GM10847 (cell line): ENCODE results near the gene WDTC1.

Experiments used
- POLR2A ChIP-seq: IDR thresholded peaks from 2 replicates; pipeline ENCODE4 v1.6.1; 2011; ENCODE audit not compliant: insufficient read length; ENCODE audit errors: extremely low read depth

The WDTC1 gene

GRCh38 chr1:27253596-27253995, 19.2 kb downstream of the WDTC1 start:
- no peak for TF ChIP-seq POLR2A

- TF ChIP-seq POLR2A, result no peak
Measured at GRCh38 chr1:27255136-27255535, 20.7 kb downstream of the WDTC1 start.

- TF ChIP-seq POLR2A, result no peak
Measured at GRCh38 chr1:27257155-27257554, 22.7 kb downstream of the WDTC1 start.

DNA sequence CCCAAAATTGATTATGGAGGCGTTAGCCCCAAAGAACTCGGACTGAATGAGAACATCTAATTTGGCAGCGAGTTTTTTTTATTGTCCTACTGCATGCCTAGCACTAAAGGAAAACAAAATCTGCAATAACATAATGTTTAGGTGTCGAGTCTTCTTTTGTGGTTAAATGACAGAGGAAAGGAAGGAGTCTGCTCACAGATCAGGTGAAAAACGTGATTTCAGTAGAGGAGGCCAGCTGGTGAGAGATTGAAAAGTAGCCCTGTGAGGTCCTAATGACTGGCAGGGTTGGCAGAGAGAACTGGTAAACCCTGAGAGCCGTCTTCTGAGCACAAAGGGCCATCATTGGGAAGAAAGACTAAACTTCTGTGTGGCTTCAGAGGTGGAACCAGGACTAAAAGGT, 24.2 kb downstream of the WDTC1 start:
- no peak for TF ChIP-seq POLR2A

DNA sequence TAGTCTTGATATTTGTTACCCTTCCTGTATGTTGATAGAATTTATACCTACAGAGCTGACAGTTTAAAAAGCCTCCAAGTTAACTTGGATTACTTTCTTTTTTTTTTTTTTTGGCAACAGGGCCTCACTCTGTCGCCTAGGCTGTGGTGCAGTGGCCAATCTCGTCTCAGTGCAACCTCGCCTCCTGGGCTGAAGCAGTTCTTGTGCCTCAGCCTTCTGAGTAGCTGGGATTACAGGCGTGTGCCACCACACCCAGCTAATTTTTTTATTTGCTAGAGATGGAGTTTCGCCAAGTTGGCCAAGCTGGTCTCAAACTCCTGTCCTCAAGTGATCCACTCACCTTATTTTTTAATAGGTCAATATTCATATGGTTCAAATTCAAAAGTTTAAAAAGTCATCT, 32.7 kb downstream of the WDTC1 start:
- no peak for TF ChIP-seq POLR2A

GRCh38 chr1:27269276-27269675, 34.8 kb downstream of the WDTC1 start:
- no peak for TF ChIP-seq POLR2A

DNA sequence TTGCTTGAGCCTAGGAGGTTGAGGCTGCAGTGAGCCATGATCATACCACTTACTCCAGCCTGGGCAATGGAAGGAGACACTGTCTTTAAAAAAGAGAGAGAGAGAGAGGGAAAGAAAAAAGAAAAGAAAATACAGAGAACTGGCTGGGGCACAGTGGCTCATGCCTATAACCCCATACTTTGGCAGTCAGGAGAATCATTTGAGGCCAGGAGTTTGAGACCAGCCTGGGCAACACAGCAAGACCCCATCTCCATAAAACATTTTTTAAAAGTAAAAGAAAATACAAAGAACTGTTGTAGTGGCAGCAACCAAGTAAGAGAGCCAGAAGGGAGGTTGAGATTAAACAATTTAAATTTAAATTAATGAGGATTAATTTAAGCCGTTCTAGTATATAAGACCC, 39.8 kb downstream of the WDTC1 start:
- TF ChIP-seq POLR2A, result no peak

DNA sequence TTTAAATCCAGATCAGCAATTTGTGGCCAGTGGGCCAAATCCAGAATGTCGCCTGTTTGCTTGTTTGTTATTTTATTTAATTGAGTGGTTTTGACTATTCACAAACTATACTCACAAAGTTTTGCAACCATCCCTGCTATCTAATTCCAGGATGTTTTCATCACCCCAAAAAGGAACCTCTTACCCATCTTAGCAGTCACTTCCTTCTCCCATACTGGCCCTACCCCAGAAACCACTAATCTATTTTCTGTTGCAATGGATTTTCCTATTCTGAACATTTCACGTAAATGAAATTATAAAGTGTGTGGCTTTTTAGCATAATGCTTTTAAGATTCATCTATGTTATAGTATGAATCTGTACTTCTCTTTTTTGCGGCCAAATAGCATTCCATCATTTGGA, 41.3 kb downstream of the WDTC1 start:
- no peak for TF ChIP-seq POLR2A

- TF ChIP-seq POLR2A, result no peak
Measured at GRCh38 chr1:27284425-27285273, 50.2 kb downstream of the WDTC1 start.

- TF ChIP-seq POLR2A, result no peak
Measured at GRCh38 chr1:27285274-27285660, 50.8 kb downstream of the WDTC1 start.

DNA sequence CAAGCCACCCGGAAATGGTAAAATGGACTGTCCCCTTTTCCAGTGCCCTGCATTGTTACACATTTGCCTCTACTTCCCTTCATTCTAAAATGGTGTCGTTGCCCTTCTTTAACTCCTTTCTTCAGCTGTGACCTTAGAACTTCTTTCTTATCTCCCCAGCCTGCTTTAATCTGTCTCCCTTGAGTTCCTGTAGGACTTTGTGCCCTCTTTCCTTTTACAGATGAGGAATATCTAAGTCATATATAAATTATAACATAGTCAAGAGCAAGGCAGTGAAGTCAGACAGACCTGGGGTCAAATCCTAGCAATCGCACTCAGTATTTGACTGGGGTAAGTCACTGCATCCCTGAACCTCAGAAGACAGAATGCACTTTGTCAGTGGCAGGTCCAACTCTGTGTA, 56.1 kb downstream of the WDTC1 start:
- no peak for TF ChIP-seq POLR2A

GRCh38 chr1:27292106-27292505, 57.7 kb downstream of the WDTC1 start:
- TF ChIP-seq POLR2A, result no peak

DNA sequence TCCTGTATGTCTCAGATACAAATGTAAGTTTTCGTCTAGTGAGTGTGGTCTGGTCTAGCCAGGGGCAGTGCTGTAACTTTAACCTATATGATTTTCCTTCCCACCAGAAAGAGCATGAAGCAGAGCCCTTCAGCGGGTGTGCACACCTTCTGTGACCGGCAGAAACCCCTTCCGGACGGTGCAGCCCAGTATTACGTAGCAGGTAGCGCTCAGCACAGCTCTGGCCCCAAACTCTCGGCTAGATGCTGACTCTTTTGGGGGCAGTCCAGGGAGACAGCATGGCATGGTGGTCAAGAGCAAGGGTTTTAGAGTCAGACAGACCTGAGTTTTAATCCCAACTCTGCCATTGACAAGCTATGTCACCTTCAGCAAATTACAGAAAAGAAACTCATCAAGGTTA, 59.5 kb downstream of the WDTC1 start:
- TF ChIP-seq POLR2A, result no peak

DNA sequence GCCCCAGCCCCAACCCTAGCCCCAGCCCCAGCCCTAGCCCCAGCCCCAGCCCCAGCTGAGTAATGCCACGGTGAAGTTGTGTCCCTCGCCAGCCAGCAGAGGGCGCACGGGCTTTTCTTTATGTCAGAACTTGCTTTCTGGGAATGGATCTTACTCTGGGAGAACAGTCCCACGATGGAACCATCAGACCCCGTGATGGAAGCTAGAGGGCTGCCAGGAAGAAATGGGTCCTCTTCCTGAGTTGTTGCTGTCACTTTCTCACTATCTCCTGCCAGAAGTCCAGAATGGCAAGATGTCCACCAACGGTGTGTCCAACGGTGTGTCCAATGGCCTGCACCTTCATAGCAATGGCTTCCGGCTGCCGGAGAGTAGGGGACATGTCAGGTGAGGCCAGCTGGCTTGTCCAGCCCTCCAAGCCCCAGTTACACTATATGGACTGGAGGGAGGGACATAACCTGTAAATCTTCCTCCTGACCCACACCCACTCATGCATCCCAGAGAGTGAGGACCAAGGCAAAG, 62.4 kb downstream of the WDTC1 start:
- no peak for TF ChIP-seq POLR2A

DNA sequence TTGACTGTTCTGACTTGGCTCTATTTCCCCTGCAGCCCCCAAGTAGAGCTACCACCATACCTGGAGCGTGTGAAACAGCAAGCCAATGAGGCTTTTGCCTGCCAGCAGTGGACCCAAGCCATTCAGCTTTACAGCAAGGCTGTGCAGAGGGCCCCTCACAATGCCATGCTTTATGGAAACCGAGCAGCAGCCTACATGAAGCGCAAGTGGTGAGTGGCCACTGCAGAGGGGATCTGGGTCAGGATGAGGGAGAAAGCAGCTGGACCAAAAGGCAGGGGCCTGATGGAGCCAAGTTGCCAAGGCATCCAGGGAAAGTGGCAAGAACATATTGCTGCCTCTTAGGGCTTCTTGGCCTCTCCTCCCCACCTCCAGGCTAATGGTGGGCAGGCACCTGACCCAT, 63.5 kb downstream of the WDTC1 start:
- no peak for TF ChIP-seq POLR2A

DNA sequence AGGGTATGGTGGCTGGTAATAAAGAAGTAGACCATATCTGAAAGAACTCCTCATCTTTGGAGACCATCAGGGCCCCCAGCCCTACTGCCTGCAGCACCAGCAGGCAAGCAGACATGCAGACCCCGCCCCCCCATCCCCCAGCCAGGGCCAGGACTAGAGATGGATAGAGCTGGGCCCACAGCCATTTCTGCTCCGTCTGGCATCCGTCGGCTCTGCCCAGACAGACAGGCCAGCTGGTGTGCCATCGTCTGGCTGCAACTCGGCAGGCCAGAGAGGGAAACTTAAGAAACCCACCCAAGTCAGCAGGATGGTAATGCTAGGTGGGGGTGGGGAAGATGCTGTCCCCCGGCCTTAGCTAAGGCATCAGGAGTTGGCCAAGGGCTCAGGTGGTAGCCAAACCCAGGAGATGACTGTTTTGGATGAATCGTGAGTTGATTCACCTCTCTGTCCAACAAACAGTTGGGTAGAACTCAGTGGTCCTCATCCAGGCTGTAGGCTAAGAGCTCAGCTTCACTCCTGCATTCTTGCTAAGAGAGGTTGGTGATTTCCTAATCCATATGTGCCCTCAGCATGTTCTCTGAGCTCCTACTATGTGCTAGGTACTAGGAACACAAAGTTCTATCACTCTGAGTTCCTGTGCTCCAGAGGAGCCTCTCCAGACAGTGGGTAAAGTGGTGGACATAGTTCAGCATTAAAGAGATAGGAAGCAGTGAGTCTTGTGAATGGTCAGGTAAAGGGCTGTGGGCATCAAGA, 64.4 kb downstream of the WDTC1 start:
- TF ChIP-seq POLR2A, result no peak
